ENCODE data around the gene SNAPC5. TPM values are rescaled to one million over a fixed set of nuclear protein-coding genes. Genes with fewer than 3 reads are reported as not detected.
"Not testable (repeated sequence)": the region's sequence is repeated elsewhere in the genome, so short reads cannot be mapped to it uniquely, and the experiment has no call there.

The SNAPC5 gene
- total RNA-seq, 2 experiments from 2014 or later = 25.0 to 25.7 TPM

- H3K9me3 Mint-ChIP-seq (ENCODE audit: insufficient read depth) = no peaks in the 10 kb centered on the region
- ATAC-seq (peak; percentile 89), DNase-seq (peak; percentile 88)
- H3K36me3 Mint-ChIP-seq (ENCODE audit: low read depth) = peaks cover 58% of the 10 kb centered on the region
- peaks cover 61% of the 10 kb centered on the region for H3K4me1 Mint-ChIP-seq (ENCODE audit: low read depth)
- no peaks in the 10 kb centered on the region for H3K27me3 Mint-ChIP-seq (ENCODE audit: low read depth)
- ChIA-PET CTCF (interaction anchor here (0.6 to 1.8 kb wide), 6 partner anchors 19 to 216 kb away, joined by 3 to 6 read pairs (median 3); partner anchors contain the start of gene MAP2K1), POLR2A (interaction anchor here (0.6 to 2.6 kb wide), 18 partner anchors 8 to 562 kb away, joined by 3 to 21 read pairs (median 4); partner anchors contain the start of genes MAP2K1 and TIPIN)
- peak within 1 kb of the TSS; percentile 99 for H3K27ac Mint-ChIP-seq
- H3K4me3 Mint-ChIP-seq = peak within 1 kb of the TSS; percentile 98
These were observed 7.2 kb upstream of the SNAPC5 start, which contains the start of the genes RPL4 and ZWILCH for GRCh38 chr15:66504563-66505429. TSS of gene RPL4 (minus strand) at chr15:66504855. CDS start at chr15:66504790, 65 bp downstream. TSS of gene ZWILCH (plus strand) at chr15:66505326. CDS start at chr15:66505339, 13 bp downstream.

DNA sequence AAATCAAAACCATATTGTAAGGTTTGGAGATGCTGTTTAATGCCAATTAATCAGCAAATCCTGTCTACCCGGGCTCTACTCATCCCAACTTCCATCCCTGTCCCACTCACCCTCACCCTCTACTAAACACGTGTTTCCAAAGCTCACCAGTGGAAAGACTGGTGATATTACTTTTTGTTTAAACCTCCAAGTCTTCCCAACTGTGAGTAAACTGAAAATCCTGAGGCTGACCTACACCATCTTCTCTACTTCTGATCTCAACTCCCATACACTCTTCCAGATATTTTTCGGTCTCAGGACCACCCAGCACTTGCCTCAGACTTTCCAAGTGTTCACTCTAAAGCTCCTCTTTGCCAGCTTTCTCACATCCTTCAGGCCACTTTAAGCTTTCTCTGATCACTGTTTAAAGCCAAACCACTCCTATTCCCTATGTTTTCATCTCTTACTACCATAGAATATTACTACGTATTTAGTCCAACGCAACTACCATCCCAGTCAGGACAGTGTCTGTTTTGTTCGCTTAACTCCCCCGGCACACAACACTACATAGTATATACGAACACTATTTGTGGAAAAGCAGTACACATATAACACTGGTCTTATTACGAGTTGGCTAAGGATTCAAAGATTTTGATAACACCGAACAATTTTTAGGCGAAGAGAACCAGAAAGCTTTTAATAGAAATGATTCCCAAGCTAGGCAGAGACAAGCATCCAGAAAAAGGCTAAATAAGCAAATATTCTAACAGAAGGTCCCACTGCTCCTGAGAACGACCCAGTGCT lies 6.4 kb upstream of the SNAPC5 start:
- Mint-ChIP-seq H3K9me3 (ENCODE audit: insufficient read depth) (no peaks in the 10 kb centered on the region), H3K27me3 (ENCODE audit: low read depth) (no peaks in the 10 kb centered on the region), H3K36me3 (ENCODE audit: low read depth) (peaks cover 61% of the 10 kb centered on the region), H3K4me3 (peak overlapping the region; percentile 98), H3K27ac (peak overlapping the region; percentile 99), H3K4me1 (ENCODE audit: low read depth) (peaks cover 64% of the 10 kb centered on the region)
- ChIA-PET POLR2A (interaction anchor here (0.9 to 2.6 kb wide), 5 partner anchors 32 to 149 kb away, joined by 3 to 21 read pairs (median 6); partner anchors contain the start of genes MAP2K1 and TIPIN), CTCF (interaction anchor here (1.0 to 1.4 kb wide), 3 partner anchors 20 to 118 kb away, joined by 3 to 6 read pairs (median 3); no protein-coding TSS in a partner anchor)
- ATAC-seq (no peak), DNase-seq (no peak)

GRCh38 chr15:66503041-66503648 lies 5.6 kb upstream of the SNAPC5 start:
- not testable (repeated sequence) for DNase-seq; H3K27me3 Mint-ChIP-seq (ENCODE audit: low read depth); H3K9me3 Mint-ChIP-seq (ENCODE audit: insufficient read depth); ATAC-seq
- Mint-ChIP-seq H3K4me3 (peak overlapping the region; percentile 98), H3K27ac (peak overlapping the region; percentile 99), H3K36me3 (ENCODE audit: low read depth) (peaks cover 63% of the 10 kb centered on the region), H3K4me1 (ENCODE audit: low read depth) (peaks cover 65% of the 10 kb centered on the region)
- ChIA-PET CTCF (interaction anchor here (1.0 to 1.4 kb wide), 2 partner anchors 115 to 117 kb away, joined by 3 to 6 read pairs; no protein-coding TSS in a partner anchor), POLR2A (interaction anchor here (1.2 to 2.6 kb wide), 3 partner anchors 116 to 148 kb away, joined by 5 to 21 read pairs (median 6); partner anchors contain the start of genes MAP2K1 and TIPIN)

- ChIA-PET CTCF (no interaction called here), POLR2A (no interaction called here)
- Mint-ChIP-seq H3K36me3 (ENCODE audit: low read depth) (peaks cover 70% of the 10 kb centered on the region), H3K27me3 (ENCODE audit: low read depth) (no peaks in the 10 kb centered on the region), H3K27ac (peak overlapping the region; percentile 99), H3K4me3 (peak overlapping the region; percentile 98), H3K9me3 (ENCODE audit: insufficient read depth) (no peaks in the 10 kb centered on the region), H3K4me1 (ENCODE audit: low read depth) (peaks cover 63% of the 10 kb centered on the region)
- DNase-seq (no peak), ATAC-seq (no peak)
These were observed 4.9 kb upstream of the SNAPC5 start for GRCh38 chr15:66502491-66502890.

DNA sequence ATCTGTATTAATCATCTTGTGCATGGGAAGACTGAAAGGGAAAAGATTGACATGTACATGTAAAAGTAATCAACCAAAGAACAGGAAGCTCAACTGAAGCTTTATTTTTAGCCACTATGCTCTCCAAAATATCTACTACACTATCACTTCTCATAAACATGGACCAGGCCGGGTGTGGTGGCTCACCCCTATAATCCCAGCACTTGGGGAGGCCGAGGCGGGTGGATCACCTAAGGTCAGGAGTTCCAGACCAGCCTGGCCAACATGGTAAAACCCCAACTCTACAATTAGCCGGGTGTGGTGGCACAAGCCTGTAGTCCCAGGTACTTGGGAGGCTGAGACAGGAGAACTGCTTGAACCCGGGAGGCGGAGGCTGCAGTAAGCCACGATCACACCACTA lies 2.8 kb upstream of the SNAPC5 start:
- not testable (repeated sequence) for H3K4me3 Mint-ChIP-seq
- POLR2A ChIA-PET = interaction anchor here (3.9 to 5.0 kb wide), 2 partner anchors 114 to 145 kb away, joined by 35 to 40 read pairs; partner anchors contain the start of genes MAP2K1 and TIPIN

GRCh38 chr15:66498501-66499386 lies 1.2 kb upstream of the SNAPC5 start:
- Mint-ChIP-seq H3K36me3 (ENCODE audit: low read depth) (peaks cover 82% of the 10 kb centered on the region), H3K4me1 (ENCODE audit: low read depth) (peaks cover 63% of the 10 kb centered on the region), H3K27me3 (ENCODE audit: low read depth) (no peaks in the 10 kb centered on the region), H3K27ac (peak overlapping the region; percentile 98), H3K9me3 (ENCODE audit: insufficient read depth) (no peaks in the 10 kb centered on the region), H3K4me3 (no peak overlapping the region)
- CTCF ChIA-PET = interaction anchor here (0.7 to 4.8 kb wide), 45 partner anchors 8 to 630 kb away, joined by 3 to 126 read pairs (median 6); partner anchors contain the start of genes DIS3L, MAP2K1, RAB11A and TIPIN
- ATAC-seq = no peak
- POLR2A ChIA-PET = interaction anchor here (0.7 to 5.0 kb wide), 6 partner anchors 95 to 205 kb away, joined by 3 to 40 read pairs (median 6); partner anchors contain the start of genes DIS3L, MAP2K1 and TIPIN
- DNase-seq = peak; percentile 34

More for the DNA sequence above, 2.8 kb upstream of the SNAPC5 start:
- H3K27me3 Mint-ChIP-seq (ENCODE audit: low read depth); DNase-seq; ATAC-seq; H3K9me3 Mint-ChIP-seq (ENCODE audit: insufficient read depth): not testable (repeated sequence)
- CTCF ChIA-PET = interaction anchor here (0.9 to 4.8 kb wide), 5 partner anchors 29 to 206 kb away, joined by 3 to 87 read pairs (median 4); no protein-coding TSS in a partner anchor
- H3K36me3 Mint-ChIP-seq (ENCODE audit: low read depth) = peaks cover 81% of the 10 kb centered on the region
- peak overlapping the region; percentile 13 for H3K27ac Mint-ChIP-seq
- peaks cover 58% of the 10 kb centered on the region for H3K4me1 Mint-ChIP-seq (ENCODE audit: low read depth)

- peak overlapping the region; percentile 97 for H3K4me3 Mint-ChIP-seq
- H3K36me3 Mint-ChIP-seq (ENCODE audit: low read depth) = peaks cover 78% of the 10 kb centered on the region
- peaks cover 55% of the 10 kb centered on the region for H3K4me1 Mint-ChIP-seq (ENCODE audit: low read depth)
- H3K9me3 Mint-ChIP-seq (ENCODE audit: insufficient read depth) = no peaks in the 10 kb centered on the region
- ATAC-seq = peak; percentile 57
- peak overlapping the region; percentile 98 for H3K27ac Mint-ChIP-seq
- DNase-seq = no peak
- H3K27me3 Mint-ChIP-seq (ENCODE audit: low read depth) = no peaks in the 10 kb centered on the region
- ChIA-PET CTCF (interaction anchor here (0.9 to 4.8 kb wide), 23 partner anchors 10 to 423 kb away, joined by 3 to 126 read pairs (median 11); partner anchors contain the start of genes DIS3L, MAP2K1 and TIPIN), POLR2A (interaction anchor here (0.6 to 5.0 kb wide), 8 partner anchors 8 to 187 kb away, joined by 3 to 40 read pairs (median 10); partner anchors contain the start of genes MAP2K1, RPL4, TIPIN and ZWILCH)
These were observed 536 bp downstream of the SNAPC5 start for GRCh38 chr15:66496951-66497501.

- Mint-ChIP-seq H3K4me3 (no peak overlapping the region), H3K4me1 (ENCODE audit: low read depth) (peaks cover 36% of the 10 kb centered on the region), H3K27ac (peak overlapping the region; percentile 28), H3K36me3 (ENCODE audit: low read depth) (peaks cover 70% of the 10 kb centered on the region), H3K27me3 (ENCODE audit: low read depth) (no peaks in the 10 kb centered on the region), H3K9me3 (ENCODE audit: insufficient read depth) (no peaks in the 10 kb centered on the region)
- ChIA-PET POLR2A (interaction anchor here (0.9 to 1.2 kb wide), 3 partner anchors 11 to 200 kb away, joined by 3 to 4 read pairs (median 3); partner anchors contain the start of gene ZWILCH), CTCF (interaction anchor here (1.3 kb wide), 1 partner anchor 9 kb away, joined by 4 read pairs; no protein-coding TSS in a partner anchor)
- DNase-seq = no peak
- ATAC-seq = no peak
These were observed 3.3 kb downstream of the SNAPC5 start for GRCh38 chr15:66494262-66494661.

DNA sequence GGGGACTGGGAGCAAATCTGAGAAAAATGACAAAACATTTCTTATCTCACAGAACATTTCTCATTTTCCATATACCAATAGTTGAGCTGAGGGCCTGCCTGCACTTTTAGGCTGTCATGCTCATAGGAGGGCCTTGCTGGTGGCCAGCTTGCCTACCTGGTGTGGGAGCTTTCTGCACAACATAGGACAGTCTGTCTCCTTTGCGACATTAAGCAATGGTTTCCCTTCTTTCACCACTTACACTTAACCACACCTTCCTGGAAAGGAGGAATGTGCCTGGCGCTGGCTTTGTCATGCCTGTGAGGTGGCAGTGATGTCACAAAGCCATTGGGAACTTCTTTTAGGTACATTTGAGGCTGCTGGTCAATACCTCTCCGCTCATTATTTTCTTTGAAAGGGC lies 5.7 kb downstream of the SNAPC5 start:
- H3K9me3 Mint-ChIP-seq (ENCODE audit: insufficient read depth) = no peaks in the 10 kb centered on the region
- no peak for DNase-seq
- ChIA-PET CTCF (no interaction called here), POLR2A (interaction anchor here (0.6 to 1.3 kb wide), 2 partner anchors 15 to 19 kb away, joined by 3 read pairs; no protein-coding TSS in a partner anchor)
- H3K4me3 Mint-ChIP-seq = no peak overlapping the region
- no peak for ATAC-seq
- H3K27ac Mint-ChIP-seq = peak overlapping the region; percentile 40
- H3K27me3 Mint-ChIP-seq (ENCODE audit: low read depth) = no peaks in the 10 kb centered on the region
- peaks cover 64% of the 10 kb centered on the region for H3K36me3 Mint-ChIP-seq (ENCODE audit: low read depth)
- peaks cover 19% of the 10 kb centered on the region for H3K4me1 Mint-ChIP-seq (ENCODE audit: low read depth)
